ENCODE data around the gene UBQLN4.
"Not testable (repeated sequence)": the region's sequence is repeated elsewhere in the genome, so short reads cannot be mapped to it uniquely, and the experiment has no call there.

UBQLN4 gene

DNA sequence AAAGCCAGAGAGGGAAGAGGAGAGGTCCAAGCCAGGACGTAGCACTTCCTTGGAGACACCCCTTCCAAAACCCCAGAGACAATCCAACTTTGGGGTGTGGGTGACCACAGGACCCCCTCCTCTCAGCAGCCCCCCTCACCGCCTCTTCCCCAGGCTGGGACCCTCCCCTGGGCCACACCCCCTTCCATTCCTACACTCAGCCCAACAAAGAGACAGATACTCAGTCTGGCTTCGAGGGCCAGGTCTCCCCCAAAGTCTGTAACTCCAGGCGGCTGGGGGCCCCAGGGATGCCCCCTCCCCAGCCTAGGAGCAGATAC is 27.2 kb upstream of the UBQLN4 start:
- no peak for DNase-seq

DNA sequence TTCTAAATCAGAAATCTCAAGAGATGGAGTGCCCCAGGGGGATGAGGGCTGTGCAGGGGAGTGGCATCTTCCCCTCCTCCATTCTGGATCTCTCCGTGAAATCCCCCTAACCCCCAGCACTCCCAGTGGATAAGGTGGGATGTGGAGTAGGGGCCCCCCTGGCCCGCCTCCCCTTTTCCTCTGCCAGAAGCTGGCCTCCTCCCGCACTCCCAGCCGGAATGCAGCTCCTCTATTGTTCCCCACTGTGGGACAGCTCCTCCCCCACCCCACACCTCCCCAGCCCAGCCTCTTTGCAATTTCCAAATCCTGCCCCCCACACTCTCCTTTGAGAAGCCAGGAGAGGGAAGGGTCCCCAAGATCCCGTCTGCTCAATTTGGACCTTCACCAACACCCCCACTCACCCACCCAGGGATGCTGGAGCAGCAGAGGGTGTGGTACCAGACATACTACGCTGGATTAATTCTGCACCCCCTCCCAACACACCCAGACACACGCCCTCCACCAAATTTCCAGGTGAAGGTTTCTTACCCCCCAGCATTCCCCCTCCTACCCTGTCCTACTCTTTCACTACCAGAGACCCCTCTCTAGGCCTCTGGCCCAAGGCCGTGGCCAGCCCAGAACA is 26.8 kb upstream of the UBQLN4 start:
- DNase-seq = no peak

DNA sequence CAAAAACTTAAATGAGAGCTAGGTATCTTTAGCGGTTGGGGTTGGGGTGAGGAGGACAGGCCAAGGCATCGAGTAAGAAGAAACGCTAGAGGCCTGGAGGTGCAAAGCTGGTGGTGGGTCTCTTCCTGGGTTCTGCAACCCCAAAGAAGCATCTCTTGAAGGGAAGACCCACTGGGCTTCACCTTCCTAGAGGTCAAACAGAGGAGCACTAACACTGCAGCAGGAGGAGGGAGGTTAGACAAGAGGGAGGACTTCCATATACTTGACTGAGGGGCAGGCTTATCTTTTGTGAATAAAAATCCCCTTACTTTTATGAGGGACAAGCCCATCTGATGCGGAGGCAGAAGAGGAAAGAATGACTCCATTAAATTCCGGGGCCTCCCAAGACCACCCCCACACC is 26.2 kb upstream of the UBQLN4 start:
- no peak for DNase-seq

DNA sequence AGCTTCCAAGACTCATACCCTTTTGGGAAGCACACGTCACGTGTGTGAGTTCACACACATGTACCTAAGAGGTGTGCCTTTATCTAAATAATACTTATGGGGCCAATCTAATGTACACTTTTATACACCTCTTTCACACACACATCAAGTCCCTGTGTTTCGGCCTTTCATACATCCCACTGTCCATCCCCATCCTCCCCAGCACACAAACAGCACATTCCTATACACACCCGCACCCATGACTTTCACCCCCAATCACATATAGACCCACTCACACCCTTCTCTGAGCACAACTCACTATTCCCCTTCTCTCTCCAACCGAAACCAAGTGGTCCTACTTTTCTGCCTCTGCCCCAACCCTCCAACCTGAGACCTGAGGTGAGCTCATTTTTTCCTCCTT is 25.1 kb upstream of the UBQLN4 start:
- DNase-seq = no peak

DNA sequence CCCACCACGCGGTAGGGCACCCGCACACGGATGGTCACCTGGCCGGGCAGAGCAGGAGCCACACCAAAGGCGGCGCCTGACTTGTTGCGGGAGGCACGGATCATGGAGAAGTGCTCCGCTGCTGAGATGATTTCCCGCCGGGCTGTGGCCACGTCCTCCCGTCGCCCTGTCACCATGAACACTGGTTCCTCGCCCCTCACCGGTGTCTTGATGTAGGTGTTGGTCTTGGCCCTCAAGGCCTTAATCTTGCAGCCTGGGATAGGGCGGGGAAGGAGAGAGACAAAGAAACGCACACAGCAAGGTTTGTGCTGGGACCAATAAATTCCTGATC is 23.8 kb upstream of the UBQLN4 start:
- no peak for DNase-seq

GRCh38 chr1:156076609-156077429 is 23.2 kb upstream of the UBQLN4 start:
- no peak for DNase-seq

- DNase-seq = no peak
Measured at GRCh38 chr1:156075775-156076204, 22.2 kb upstream of the UBQLN4 start.

GRCh38 chr1:156075162-156075561 is 21.6 kb upstream of the UBQLN4 start:
- DNase-seq = no peak

GRCh38 chr1:156074661-156075060 is 21.1 kb upstream of the UBQLN4 start:
- DNase-seq = no peak

DNA sequence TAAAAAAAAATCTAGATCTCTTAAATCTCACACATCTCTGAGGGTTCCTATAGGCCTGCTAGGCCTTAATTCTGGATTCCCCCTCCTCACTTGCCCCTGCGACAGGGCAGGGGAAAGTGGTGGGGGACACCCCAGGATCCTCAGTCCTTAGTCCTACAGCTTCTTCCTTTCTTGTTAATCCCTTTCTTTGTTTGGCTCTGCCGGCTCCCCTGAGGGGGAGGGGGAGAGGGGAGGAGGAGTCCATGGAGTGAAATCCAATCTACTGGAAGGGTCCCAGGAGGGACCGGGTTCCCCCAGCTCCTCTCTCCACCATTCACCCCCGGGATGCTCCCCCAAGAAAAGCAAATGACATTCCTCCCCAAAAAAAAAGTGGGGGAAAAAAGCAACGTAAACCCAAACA is 20.1 kb upstream of the UBQLN4 start:
- DNase-seq = no peak

DNA sequence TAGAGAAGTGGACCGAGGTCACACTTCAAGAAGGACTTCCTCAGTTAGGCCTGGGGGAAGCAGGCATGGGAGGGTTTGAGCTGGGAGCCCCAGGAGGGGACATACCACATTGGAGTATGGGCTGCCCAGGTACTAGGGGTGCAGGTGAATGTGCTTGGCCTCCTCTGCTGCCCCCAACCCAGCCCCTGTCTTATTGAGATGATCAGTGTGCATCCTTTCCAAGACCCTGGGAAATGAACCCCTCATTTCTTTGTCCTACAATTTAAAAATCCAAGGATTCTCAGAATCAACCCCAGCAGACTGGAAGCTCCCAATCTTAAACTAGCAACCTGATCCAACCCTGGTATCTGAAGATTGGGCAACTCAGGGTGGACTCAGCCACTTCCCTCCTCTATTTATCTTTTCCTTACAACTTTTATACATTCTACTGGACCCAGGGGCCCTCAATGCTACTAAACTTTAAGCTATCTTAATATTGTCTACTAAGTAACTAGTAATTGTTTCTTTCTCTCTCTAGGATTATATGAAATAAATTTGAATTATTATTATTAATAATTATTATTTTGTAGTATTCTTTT is 19.6 kb upstream of the UBQLN4 start:
- DNase-seq = no peak

DNA sequence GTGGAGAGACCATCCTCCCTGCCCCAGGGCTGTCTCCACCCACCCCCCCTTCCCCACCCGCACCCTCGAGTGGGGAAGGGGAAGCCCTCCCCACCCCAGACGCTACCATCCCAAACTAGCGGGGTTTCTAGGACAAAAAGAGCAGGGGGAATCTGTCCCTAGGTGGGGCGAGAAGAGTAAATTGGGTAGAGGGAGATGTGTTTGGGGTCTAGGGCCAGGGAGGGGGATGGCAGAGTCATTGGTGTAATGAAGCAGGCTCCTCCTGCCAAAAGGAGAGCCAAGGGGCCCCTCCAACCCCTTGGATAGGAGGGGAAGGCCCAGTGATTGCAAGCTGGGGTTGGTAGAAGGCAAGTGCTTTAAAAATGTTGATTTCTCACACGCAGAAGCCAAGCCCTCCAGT is 18.7 kb upstream of the UBQLN4 start:
- no peak for DNase-seq

DNA sequence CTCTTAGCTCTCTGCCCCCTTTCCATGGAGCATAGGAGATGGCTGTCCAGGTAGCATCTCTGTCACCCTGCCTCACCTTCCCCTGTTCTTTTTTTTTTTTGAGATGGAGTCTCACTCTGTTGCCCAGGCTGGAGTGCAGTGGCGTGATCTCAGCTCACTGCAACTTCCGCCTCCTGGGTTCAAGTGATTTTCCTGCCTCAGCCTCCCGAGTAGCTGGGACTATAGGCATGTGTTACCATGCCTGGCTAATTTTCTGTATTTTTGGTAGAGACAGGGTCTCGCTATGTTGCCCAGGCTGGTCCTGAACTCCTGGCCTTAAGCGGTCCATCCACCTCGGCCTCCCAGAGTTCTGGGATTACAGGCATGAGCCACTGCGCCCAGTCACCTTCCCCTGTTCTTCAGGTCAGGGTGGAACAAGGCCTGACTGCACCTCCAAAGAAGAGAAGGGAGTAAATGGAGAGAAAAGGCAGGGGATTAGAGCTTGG is 17.8 kb upstream of the UBQLN4 start:
- DNase-seq = not testable (repeated sequence)

GRCh38 chr1:156070548-156070947 is 16.9 kb upstream of the UBQLN4 start:
- DNase-seq = peak; percentile 35

DNA sequence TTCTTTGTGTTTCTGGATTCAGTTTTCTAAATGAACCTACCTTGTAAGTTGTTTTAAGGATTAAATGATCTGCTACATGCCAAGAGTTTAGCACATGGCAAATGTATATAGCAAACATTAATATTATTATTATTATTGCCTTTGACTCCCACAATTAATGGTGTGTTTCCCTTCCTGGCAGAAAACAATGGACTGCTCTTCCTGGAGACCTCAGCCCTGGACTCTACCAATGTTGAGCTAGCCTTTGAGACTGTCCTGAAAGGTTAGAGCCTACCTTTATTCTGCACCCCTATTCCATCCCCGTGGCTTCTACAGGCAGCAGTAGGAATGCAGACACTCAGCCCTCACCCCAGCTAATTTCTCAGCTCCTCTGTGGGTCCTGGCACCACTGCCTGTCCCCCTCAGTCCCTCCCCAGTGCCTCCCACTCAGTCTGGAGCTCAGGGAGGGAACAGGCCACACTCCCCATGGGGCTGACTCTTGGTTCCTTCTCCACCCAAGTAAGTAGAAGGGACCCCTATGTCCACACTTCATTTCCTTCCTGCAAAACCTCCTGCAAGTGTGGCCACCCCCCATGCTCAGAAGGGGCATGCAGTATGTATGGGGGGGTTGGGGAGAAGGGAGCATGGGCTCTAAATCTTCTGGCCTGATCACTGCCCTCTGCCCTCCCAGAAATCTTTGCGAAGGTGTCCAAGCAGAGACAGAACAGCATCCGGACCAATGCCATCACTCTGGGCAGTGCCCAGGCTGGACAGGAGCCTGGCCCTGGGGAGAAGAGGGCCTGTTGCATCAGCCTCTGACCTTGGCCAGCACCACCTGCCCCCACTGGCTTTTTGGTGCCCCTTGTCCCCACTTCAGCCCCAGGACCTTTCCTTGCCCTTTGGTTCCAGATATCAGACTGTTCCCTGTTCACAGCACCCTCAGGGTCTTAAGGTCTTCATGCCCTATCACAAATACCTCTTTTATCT is 16.2 kb upstream of the UBQLN4 start:
- DNase-seq = no peak

DNA sequence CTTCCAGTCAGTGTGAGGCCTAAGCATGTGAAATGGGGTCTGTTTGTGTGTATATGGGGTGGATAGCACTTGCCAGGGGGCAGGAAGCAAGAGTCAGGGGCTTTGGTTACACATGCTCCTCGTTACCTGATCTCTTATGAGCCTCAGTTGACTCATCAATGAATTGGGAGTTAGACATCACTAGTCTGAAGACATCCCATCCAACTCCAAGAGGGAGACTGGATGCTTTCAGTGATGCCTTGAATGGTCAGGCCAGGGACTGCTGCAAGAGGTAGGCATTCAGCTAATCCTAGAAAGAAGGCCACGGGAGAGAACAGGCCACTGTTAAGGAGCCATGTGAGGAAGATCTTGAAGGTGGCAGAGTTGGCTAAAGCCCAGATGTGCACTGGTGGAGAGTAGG is 13.7 kb upstream of the UBQLN4 start:
- no peak for DNase-seq

GRCh38 chr1:156065871-156066270 is 12.3 kb upstream of the UBQLN4 start:
- DNase-seq = no peak

- DNase-seq = no peak
Measured at GRCh38 chr1:156065212-156065611, 11.6 kb upstream of the UBQLN4 start.

DNA sequence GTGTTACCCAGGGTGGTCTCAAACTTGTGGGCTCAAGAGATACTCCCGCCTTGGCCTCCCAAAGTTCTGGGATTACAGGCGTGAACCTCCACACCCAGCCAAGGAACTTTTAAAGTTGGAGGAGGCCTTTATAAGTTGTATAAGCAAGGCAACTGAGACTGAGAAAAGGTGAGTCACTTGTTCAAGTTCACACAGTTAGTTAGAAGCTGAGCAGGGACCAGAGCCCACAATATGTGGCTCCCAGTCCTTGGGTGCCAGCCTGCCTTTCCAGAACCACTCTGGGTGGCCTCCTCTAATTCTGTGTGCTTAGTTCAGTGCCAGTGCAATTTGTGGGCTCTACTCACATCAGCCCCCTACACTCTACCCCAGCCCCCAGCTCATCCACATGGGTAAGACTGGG is 11.0 kb upstream of the UBQLN4 start:
- DNase-seq = no peak

DNA sequence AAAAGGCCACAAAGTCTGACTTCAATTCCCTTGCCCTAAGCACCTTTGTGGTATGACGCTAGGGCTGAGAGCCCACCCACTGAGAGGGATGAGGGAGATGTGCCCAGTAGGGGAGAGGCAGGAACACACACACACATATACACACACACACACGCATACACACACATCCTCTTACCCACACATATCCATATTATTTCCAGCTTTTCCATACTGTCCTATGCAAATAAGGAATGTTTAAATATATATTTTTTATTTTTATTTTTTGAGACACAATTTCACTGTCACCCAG is 10.3 kb upstream of the UBQLN4 start:
- DNase-seq = no peak

DNA sequence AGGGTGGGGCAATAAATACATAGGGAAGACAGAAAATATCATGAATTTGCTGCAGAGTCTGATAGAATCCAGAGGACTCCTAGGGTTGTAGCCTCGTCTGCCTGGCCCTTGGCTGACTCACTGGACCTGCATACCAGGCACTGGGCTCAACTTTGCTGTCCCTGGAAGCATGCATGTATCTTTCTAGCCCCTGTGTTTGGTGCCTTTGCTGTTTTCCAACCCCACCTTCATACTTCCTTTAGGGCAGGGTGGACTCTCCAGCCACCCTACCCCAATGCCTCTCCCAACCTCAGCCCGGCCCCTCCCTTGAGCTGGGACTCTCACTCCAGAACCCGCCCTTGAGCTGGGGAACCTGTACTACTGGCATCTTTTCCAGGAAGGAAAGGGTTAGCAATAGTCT is 8.6 kb upstream of the UBQLN4 start:
- no peak for DNase-seq

GRCh38 chr1:156060937-156061636 is 7.5 kb upstream of the UBQLN4 start, which contains the start of gene RAB25:
RAB25 (plus strand) TSS chr1:156061160; CDS start chr1:156061401, 241 bp downstream.
- peak; percentile 81 for DNase-seq
